Measurements from ENCODE around the gene FYN.

Gene FYN

GRCh38 chr6:111740506-111740905 lies 132.7 kb downstream of the FYN start:
- ATAC-seq (ENCODE audit: low read depth) (no peak), DNase-seq (ENCODE audit: low spot score) (no peak)
- H3K4me3 ChIP-seq (ENCODE audit: severe bottlenecking): no peak overlapping the region
- H3K36me3 ChIP-seq (ENCODE audit: low read depth): no peaks in the 10 kb centered on the region
- H3K27me3 ChIP-seq (ENCODE audit: insufficient read depth, poor library complexity, severe bottlenecking): no peaks in the 10 kb centered on the region
- no peak for TF ChIP-seq CTCF (IDR thresholded peaks at IDR 0.05; ENCODE audit: poor library complexity, severe bottlenecking)
- H3K27ac ChIP-seq (ENCODE audit: poor library complexity, severe bottlenecking): no peak overlapping the region
- peaks cover 17% of the 10 kb centered on the region for H3K4me1 ChIP-seq (ENCODE audit: insufficient read depth, poor library complexity, severe bottlenecking)
- no peaks in the 10 kb centered on the region for H3K9me3 ChIP-seq (ENCODE audit: severe bottlenecking)

DNA sequence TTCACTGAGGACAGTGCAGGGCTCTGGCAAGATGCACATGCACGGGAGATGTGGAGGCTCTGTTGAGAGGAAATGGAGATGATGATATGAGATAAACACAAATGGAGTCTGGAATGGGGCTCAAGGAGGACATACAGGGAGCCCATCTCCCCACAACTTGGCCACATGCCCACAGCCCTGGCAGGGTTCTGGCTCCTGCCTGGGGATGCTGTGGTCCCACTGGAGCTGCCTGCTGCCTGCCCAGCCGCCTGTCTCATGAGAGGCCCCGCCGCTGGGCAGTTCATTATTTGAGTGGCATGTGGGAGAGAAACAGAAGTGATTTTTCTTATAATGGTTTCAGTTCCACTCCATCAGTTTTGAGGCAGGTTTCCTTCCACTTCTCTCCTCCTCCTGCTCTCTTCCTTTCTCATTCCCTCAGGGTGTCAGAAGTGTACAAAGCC lies 134.0 kb downstream of the FYN start:
- Histone ChIP-seq H3K9me3 (ENCODE audit: severe bottlenecking) (no peaks in the 10 kb centered on the region), H3K27ac (ENCODE audit: poor library complexity, severe bottlenecking) (no peak overlapping the region), H3K27me3 (ENCODE audit: insufficient read depth, poor library complexity, severe bottlenecking) (no peaks in the 10 kb centered on the region), H3K36me3 (ENCODE audit: low read depth) (no peaks in the 10 kb centered on the region), H3K4me1 (ENCODE audit: insufficient read depth, poor library complexity, severe bottlenecking) (peaks cover 17% of the 10 kb centered on the region), H3K4me3 (ENCODE audit: severe bottlenecking) (no peak overlapping the region)
- no peak for TF ChIP-seq CTCF (IDR thresholded peaks at IDR 0.05; ENCODE audit: poor library complexity, severe bottlenecking)
- ATAC-seq (ENCODE audit: low read depth): no peak
- DNase-seq (ENCODE audit: low spot score): no peak

GRCh38 chr6:111738631-111739030 lies 134.6 kb downstream of the FYN start:
- Histone ChIP-seq H3K4me3 (ENCODE audit: severe bottlenecking) (no peak overlapping the region), H3K36me3 (ENCODE audit: low read depth) (no peaks in the 10 kb centered on the region), H3K4me1 (ENCODE audit: insufficient read depth, poor library complexity, severe bottlenecking) (peaks cover 17% of the 10 kb centered on the region), H3K27ac (ENCODE audit: poor library complexity, severe bottlenecking) (no peak overlapping the region), H3K9me3 (ENCODE audit: severe bottlenecking) (no peaks in the 10 kb centered on the region), H3K27me3 (ENCODE audit: insufficient read depth, poor library complexity, severe bottlenecking) (no peaks in the 10 kb centered on the region)
- TF ChIP-seq CTCF (IDR thresholded peaks at IDR 0.05; ENCODE audit: poor library complexity, severe bottlenecking): no peak
- no peak for ATAC-seq (ENCODE audit: low read depth)
- DNase-seq (ENCODE audit: low spot score): no peak

DNA sequence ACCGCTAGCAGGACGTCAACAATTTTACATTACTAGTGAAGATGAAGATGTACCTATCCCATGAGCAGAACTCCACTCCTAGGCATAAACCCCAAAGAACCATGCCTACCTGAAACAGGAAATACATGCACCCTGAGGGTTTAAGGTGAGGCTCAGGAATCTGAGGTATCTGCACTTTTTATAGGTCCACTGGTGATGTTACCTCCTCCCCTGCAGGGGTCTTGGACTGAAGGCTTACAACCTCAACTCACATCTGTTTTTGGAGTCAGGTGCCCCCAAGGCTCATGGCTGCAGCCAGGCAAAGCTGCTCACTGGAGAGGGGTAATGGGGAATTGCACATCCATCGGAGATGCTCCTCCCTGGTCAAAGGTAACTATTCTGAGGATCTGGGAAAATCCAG lies 135.1 kb downstream of the FYN start:
- H3K9me3 ChIP-seq (ENCODE audit: severe bottlenecking): no peaks in the 10 kb centered on the region

More for the DNA sequence above, 135.1 kb downstream of the FYN start:
- TF ChIP-seq CTCF (IDR thresholded peaks at IDR 0.05; ENCODE audit: poor library complexity, severe bottlenecking): no peak
- no peak overlapping the region for H3K4me3 ChIP-seq (ENCODE audit: severe bottlenecking)
- DNase-seq (ENCODE audit: low spot score): no peak
- no peak overlapping the region for H3K27ac ChIP-seq (ENCODE audit: poor library complexity, severe bottlenecking)
- no peak for ATAC-seq (ENCODE audit: low read depth)
- H3K36me3 ChIP-seq (ENCODE audit: low read depth): no peaks in the 10 kb centered on the region
- peaks cover 17% of the 10 kb centered on the region for H3K4me1 ChIP-seq (ENCODE audit: insufficient read depth, poor library complexity, severe bottlenecking)
- no peaks in the 10 kb centered on the region for H3K27me3 ChIP-seq (ENCODE audit: insufficient read depth, poor library complexity, severe bottlenecking)

All from RWPE2 (cell line).